ENCODE data around the gene CD248. TPM values are rescaled to one million over a fixed set of nuclear protein-coding genes. Genes with fewer than 3 reads are reported as not detected.

Gene CD248
- total RNA-seq, 4 donors from 2014 or later, result 4.6 to 24.8 (median 6.6) TPM

DNA sequence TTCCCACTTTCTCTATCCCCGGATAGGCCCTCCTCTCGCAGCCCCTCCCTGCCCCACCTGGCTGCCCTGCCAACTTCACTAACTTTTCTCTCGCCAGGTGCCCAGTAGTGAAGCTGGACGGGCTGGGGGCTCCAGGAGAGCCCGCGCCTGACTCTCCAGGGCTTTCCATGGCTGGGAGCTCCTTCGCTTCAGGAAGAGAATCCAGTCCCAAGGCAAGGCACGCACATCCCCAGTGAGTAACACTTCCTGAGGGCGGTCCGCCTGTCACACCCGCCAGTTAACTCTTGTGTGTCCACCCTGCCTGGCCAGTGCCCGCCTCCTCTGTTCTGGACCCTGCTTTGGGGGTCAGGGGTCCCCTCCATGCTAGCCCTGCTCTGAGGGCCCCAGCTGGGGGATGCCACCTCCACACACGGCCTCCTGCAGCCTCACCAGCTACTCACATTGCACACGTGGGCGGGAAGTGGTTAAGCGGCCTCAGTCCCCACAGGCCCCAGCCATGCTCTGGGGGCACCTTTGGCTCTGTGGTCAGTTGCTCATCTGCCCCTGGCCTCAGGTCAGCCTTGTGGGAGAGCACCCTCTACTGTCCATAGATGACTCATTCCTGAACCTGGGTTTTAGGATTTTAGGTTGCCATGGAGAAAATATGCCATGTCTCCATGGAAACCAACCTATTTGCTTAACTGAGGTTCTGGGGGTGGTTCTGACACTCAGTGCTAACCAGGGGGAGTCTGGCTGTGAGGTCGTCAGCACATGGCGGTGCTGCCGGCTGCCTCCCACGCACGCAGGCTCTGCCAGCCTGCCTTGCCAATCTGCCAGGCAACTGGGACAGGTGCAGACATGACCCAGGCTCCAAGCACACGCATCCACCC, 19.6 kb upstream of the CD248 start, which contains the start of gene RIN1:
RIN1 (minus strand) TSS at position 201 of the 869 bp plus-strand sequence; CDS start at position 169, 32 bp downstream.
- WGBS, 2 donors, result 19 to 42% methylated on average over 14 to 21 of the region's 22 CpGs
- intact Hi-C loops (cut with DNase I), result no loop called here
- peak in 1 of 2 donors; percentile 23 for DNase-seq

GRCh38 chr11:66335531-66336233, 18.8 kb upstream of the CD248 start:
- Histone ChIP-seq H3K36me3 (peaks cover 18 to 22% of the 10 kb centered on the region in 2 donors), H3K27me3 (no peaks in the 10 kb centered on the region), H3K4me3 (replicated peaks in 1 of 3) (peak overlapping the region in 1 of 3 donors; percentile 26), H3K4me1 (peaks cover 7 to 24% of the 10 kb centered on the region in 2 donors), H3K27ac (peak overlapping the region in 2 of 3 donors; percentile 42 to 47), H3K9me3 (no peaks in the 10 kb centered on the region)
- 16 to 18% methylated on average over 11 to 17 of the region's 35 CpGs for WGBS, 2 donors
- DNase-seq, result no peak
- intact Hi-C loops (cut with DNase I), result no loop called here
- TF ChIP-seq CTCF (IDR thresholded peaks at IDR 0.05), result no peak
- TF ChIP-seq POLR2A (IDR thresholded peaks at IDR 0.05), result no peak

More for the DNA sequence above, 19.6 kb upstream of the CD248 start, which contains the start of gene RIN1:
- H3K4me3 ChIP-seq (replicated peaks in 1 of 3), result peak within 1 kb of the TSS in 1 of 3 donors; percentile 26
- H3K27me3 ChIP-seq, result no peaks in the 10 kb centered on the region
- peak within 1 kb of the TSS in 2 of 3 donors; percentile 42 to 47 for H3K27ac ChIP-seq
- peaks cover 7 to 24% of the 10 kb centered on the region in 2 donors for H3K4me1 ChIP-seq
- H3K36me3 ChIP-seq, result peaks cover 25 to 30% of the 10 kb centered on the region in 2 donors
- TF ChIP-seq CTCF (IDR thresholded peaks at IDR 0.05) (peak in 2 of 6 experiments; percentile 2 to 28), POLR2A (IDR thresholded peaks at IDR 0.05) (no peak)
- no peaks in the 10 kb centered on the region for H3K9me3 ChIP-seq

GRCh38 chr11:66334605-66335442, 18.0 kb upstream of the CD248 start:
- 77 to 81% methylated on average over 15 to 23 of the region's 42 CpGs for WGBS, 2 donors
- intact Hi-C loops (cut with DNase I), result no loop called here
- DNase-seq, result no peak
- Histone ChIP-seq H3K4me3 (replicated peaks in 1 of 3) (peak overlapping the region in 1 of 3 donors; percentile 26), H3K36me3 (peaks cover 9 to 13% of the 10 kb centered on the region in 2 donors), H3K4me1 (peaks cover 7 to 24% of the 10 kb centered on the region in 2 donors), H3K27me3 (no peaks in the 10 kb centered on the region), H3K27ac (no peak overlapping the region), H3K9me3 (no peaks in the 10 kb centered on the region)
- TF ChIP-seq POLR2A (IDR thresholded peaks at IDR 0.05) (no peak), CTCF (IDR thresholded peaks at IDR 0.05) (no peak)

DNA sequence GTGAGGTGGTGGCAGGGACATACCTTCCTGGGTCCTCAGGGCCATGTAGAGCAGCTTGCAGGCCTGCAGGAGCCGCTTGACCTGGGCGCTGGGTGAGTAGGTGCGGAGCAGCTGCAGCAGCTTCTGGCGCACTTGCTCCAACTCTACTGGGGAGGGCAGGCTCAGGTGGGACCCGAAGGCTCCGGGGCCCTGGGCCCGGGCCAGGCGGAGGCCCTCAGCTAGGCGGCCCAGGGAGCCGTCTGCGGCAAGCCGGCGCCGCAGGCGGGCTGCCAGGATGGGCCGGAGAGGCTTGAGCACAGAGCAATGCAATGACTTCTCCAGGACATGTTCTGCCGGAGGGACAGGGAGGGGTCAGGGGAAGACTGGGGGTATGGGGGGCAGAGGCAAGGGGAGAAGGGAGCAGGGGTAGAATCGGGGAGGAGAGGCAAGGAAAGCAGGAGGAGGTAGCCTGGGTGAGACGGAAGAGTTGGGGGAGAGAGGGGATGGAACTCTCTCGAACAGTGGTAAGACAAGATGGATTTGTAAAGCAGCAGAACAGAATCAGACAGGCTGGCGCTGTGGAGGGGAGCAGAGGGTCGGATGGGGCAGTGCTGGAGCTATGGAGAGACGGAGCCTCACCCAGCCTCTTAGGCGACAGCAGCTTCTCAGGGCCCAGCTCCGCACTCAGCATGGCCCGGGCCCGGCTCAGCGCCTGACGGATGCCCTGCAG, 17.2 kb upstream of the CD248 start:
- H3K4me1 ChIP-seq, result peaks cover 7 to 24% of the 10 kb centered on the region in 2 donors
- TF ChIP-seq CTCF (IDR thresholded peaks at IDR 0.05), result no peak
- no peaks in the 10 kb centered on the region for H3K9me3 ChIP-seq
- no peak overlapping the region for H3K4me3 ChIP-seq (replicated peaks in 1 of 3)
- 78 to 83% methylated on average over 21 to 25 of the region's 29 CpGs for WGBS, 2 donors
- DNase-seq, result no peak
- intact Hi-C loops (cut with DNase I), result no loop called here
- peaks cover 6% of the 10 kb centered on the region in 2 donors for H3K36me3 ChIP-seq
- no peak overlapping the region for H3K27ac ChIP-seq
- no peaks in the 10 kb centered on the region for H3K27me3 ChIP-seq
